HFFc6 (cell line): ENCODE data around the gene PMPCA. TPM values are rescaled to one million over a fixed set of nuclear protein-coding genes. Genes with fewer than 3 reads are reported as not detected.
A peak's percentile ranks its signal among the peaks of the same experiment; 100 is the strongest.

ENCODE experiments used
- DNase-seq: peaks from one replicate; pipeline ENCODE4 v3.0.0-alpha.2; 2018
- H3K27ac Mint-ChIP-seq: 2 replicates; pipeline ENCODE4 v1.8.0; 2020; ENCODE audit warnings: mild to moderate bottlenecking, mixed read lengths
- H3K27me3 Mint-ChIP-seq: 2 replicates; pipeline ENCODE4 v1.8.0; 2021; ENCODE audit warnings: mild to moderate bottlenecking, moderate library complexity, mixed read lengths; ENCODE audit not compliant: insufficient read depth
- H3K36me3 Mint-ChIP-seq: 2 replicates; pipeline ENCODE4 v1.8.0; 2021; ENCODE audit warnings: low read depth, mixed read lengths
- H3K4me1 Mint-ChIP-seq: 2 replicates; pipeline ENCODE4 v1.8.0; 2020; ENCODE audit warnings: low read depth, mixed read lengths
- H3K4me3 Mint-ChIP-seq: 2 replicates; pipeline ENCODE4 v1.8.0; 2020; ENCODE audit warnings: mild to moderate bottlenecking, moderate library complexity, mixed read lengths
- H3K9me3 Mint-ChIP-seq: 2 replicates; pipeline ENCODE4 v1.8.0; 2020; ENCODE audit warnings: mild to moderate bottlenecking, mixed read lengths
- long read RNA-seq: library from polyadenylated mRNA; unstranded; transcript quantifications from one replicate; pipeline ENCODE4 v2.0.0, GENCODE V29; 2019
- total RNA-seq, 6 experiments: library from RNA; stranded (reverse); fragmentation: NEBNext Ultra II Directional; extraction: Animal tissue kit (Norgen Biotek cat#: 25700); gene quantifications; 2 replicates in 1 of 6; 3 replicates in 5 of 6; pipeline ENCODE4 v1.2.3, GENCODE V29; 2021
- TF ChIP-seq, protein P1 (sequence below): fragments of 200-600 bp; sonication (generic); IDR thresholded peaks from 2 replicates; pipeline ENCODE4 v1.5.0; 2021; ENCODE audit warnings: antibody characterized with exemption, mild to moderate bottlenecking

Gene PMPCA
- 10 to 100 TPM; 69.1 to 81.0 (median 75.9) TPM for total RNA-seq
- long read RNA-seq, transcript PMPCA-201 (13 exons, 2,174 nt): major isoform, 141 of 163 reads
- long read RNA-seq, partial matches to known transcripts: 12 of 163 reads
- long read RNA-seq, other reads (novel, unspliced or antisense): 10 of 163 reads

GRCh38 chr9:136410500-136411287 lies at the start of gene PMPCA, which contains the start of gene ENTR1:
PMPCA (plus strand) TSS chr9:136410658; CDS start chr9:136410669, 11 bp downstream.
ENTR1 (minus strand) TSS chr9:136410614; CDS start chr9:136410397, 217 bp downstream.
- H3K4me1 Mint-ChIP-seq: peaks cover 31% of the 10 kb centered on the region
- TF ChIP-seq, protein P1, sequence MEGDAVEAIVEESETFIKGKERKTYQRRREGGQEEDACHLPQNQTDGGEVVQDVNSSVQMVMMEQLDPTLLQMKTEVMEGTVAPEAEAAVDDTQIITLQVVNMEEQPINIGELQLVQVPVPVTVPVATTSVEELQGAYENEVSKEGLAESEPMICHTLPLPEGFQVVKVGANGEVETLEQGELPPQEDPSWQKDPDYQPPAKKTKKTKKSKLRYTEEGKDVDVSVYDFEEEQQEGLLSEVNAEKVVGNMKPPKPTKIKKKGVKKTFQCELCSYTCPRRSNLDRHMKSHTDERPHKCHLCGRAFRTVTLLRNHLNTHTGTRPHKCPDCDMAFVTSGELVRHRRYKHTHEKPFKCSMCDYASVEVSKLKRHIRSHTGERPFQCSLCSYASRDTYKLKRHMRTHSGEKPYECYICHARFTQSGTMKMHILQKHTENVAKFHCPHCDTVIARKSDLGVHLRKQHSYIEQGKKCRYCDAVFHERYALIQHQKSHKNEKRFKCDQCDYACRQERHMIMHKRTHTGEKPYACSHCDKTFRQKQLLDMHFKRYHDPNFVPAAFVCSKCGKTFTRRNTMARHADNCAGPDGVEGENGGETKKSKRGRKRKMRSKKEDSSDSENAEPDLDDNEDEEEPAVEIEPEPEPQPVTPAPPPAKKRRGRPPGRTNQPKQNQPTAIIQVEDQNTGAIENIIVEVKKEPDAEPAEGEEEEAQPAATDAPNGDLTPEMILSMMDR: no peak
- peak within 1 kb of the TSS; percentile 91 for H3K27ac Mint-ChIP-seq
- DNase-seq: peak; percentile 78
- peaks cover 2% of the 10 kb centered on the region; the same call in 1 of the 2 replicates for H3K27me3 Mint-ChIP-seq
- H3K9me3 Mint-ChIP-seq: no peaks in the 10 kb centered on the region
- H3K36me3 Mint-ChIP-seq: peaks cover 33% of the 10 kb centered on the region
- H3K4me3 Mint-ChIP-seq: peak within 1 kb of the TSS; percentile 98

GRCh38 chr9:136361047-136361753 lies 49.3 kb upstream of the PMPCA start:
- peak overlapping the region; percentile 85 for H3K27ac Mint-ChIP-seq
- no peaks in the 10 kb centered on the region for H3K9me3 Mint-ChIP-seq
- H3K4me1 Mint-ChIP-seq: peaks cover 23% of the 10 kb centered on the region
- peaks cover 24% of the 10 kb centered on the region for H3K27me3 Mint-ChIP-seq
- no peak for DNase-seq
- peak overlapping the region; percentile 51; the same call in 1 of the 2 replicates for H3K4me3 Mint-ChIP-seq
- H3K36me3 Mint-ChIP-seq: no peaks in the 10 kb centered on the region
- TF ChIP-seq, protein P1: no peak

GRCh38 chr9:136361754-136362449 lies 48.6 kb upstream of the PMPCA start:
- H3K4me1 Mint-ChIP-seq: peaks cover 23% of the 10 kb centered on the region
- H3K27me3 Mint-ChIP-seq: peaks cover 24% of the 10 kb centered on the region
- TF ChIP-seq, protein P1: peak; percentile 39; the same call in 1 of the 2 replicates
- peak overlapping the region; percentile 87 for H3K27ac Mint-ChIP-seq
- H3K4me3 Mint-ChIP-seq: peak overlapping the region; percentile 85
- H3K36me3 Mint-ChIP-seq: no peaks in the 10 kb centered on the region
- H3K9me3 Mint-ChIP-seq: no peaks in the 10 kb centered on the region
- DNase-seq: no peak

GRCh38 chr9:136362450-136362784 lies 48.0 kb upstream of the PMPCA start:
- Mint-ChIP-seq H3K4me3 (peak overlapping the region; percentile 85), H3K27ac (peak overlapping the region; percentile 87), H3K27me3 (peaks cover 24% of the 10 kb centered on the region), H3K36me3 (no peaks in the 10 kb centered on the region), H3K9me3 (no peaks in the 10 kb centered on the region), H3K4me1 (peaks cover 23% of the 10 kb centered on the region)
- TF ChIP-seq, protein P1: no peak
- DNase-seq: no peak
